Adrenal gland (tissue), 5 donors: ENCODE measurements around the gene LENG9.
"Not testable (repeated sequence)": the region's sequence is repeated elsewhere in the genome, so short reads cannot be mapped to it uniquely, and the experiment has no call there.

Experiments
- CTCF ChIP-seq, 6 experiments: fragments of 450-650 bp in 4 of 6; fragments of 200-600 bp in 2 of 6; sonication (generic) in 1 of 6; IDR thresholded peaks; 1 replicate in 5 of 6; 2 replicates in 1 of 6; pipeline versions ENCODE4 v1.5.1 to v1.8.0; 2016 to 2021; ENCODE audit warnings: antibody characterized with exemption in 6 of 6, mild to moderate bottlenecking in 2 of 6, moderate library complexity in 1 of 6
- POLR2A ChIP-seq, 2 donors: fragments of 450-650 bp; IDR thresholded peaks; one replicate each; pipeline ENCODE4 v1.6.1; 2017; ENCODE audit warnings: antibody characterized with exemption in 2 of 2, mild to moderate bottlenecking in 2 of 2, moderate library complexity in 1 of 2
- donor health status: DM: no; HTN: no; CAD: no.

DNA sequence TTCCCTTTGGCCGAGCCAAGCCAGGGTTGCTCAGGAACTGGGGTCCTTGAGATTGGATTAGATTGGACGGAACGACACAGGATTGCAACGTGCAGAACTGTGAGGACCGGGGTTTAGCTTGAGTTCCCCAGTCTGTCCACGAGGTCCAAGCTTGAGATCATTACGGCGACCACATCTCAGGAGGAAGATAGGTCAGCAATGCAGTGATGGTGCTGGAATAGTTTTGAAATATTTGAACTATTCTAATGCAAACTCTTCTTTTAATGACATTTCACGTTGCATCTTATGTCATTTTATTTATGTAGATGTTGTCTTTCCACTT is 34.8 kb upstream of the LENG9 start:
- TF ChIP-seq CTCF, POLR2A (IDR thresholded peaks at IDR 0.05): not testable (repeated sequence)
